ENCODE data around the gene OR2C3.
"Not testable (repeated sequence)": the region's sequence is repeated elsewhere in the genome, so short reads cannot be mapped to it uniquely, and the experiment has no call there.

OR2C3 gene

GRCh38 chr1:247517795-247518612 lies 18.2 kb downstream of the OR2C3 start:
- DNase-seq (ENCODE audit: low spot score) = no peak

GRCh38 chr1:247506831-247507230 lies 29.4 kb downstream of the OR2C3 start:
- DNase-seq (ENCODE audit: low spot score) = no peak

GRCh38 chr1:247500865-247501264 lies 35.4 kb downstream of the OR2C3 start:
- no peak for DNase-seq (ENCODE audit: low spot score)

GRCh38 chr1:247496581-247497285 lies 39.5 kb downstream of the OR2C3 start:
- no peak for DNase-seq (ENCODE audit: low spot score)

GRCh38 chr1:247494767-247495166 lies 41.5 kb downstream of the OR2C3 start:
- no peak for DNase-seq (ENCODE audit: low spot score)

- DNase-seq (ENCODE audit: low spot score) = no peak
Measured at GRCh38 chr1:247493106-247493505, 43.1 kb downstream of the OR2C3 start.

- DNase-seq (ENCODE audit: low spot score) = no peak
Measured at GRCh38 chr1:247491328-247491727, 44.9 kb downstream of the OR2C3 start.

- DNase-seq (ENCODE audit: low spot score) = no peak
Measured at GRCh38 chr1:247487057-247487456, 49.2 kb downstream of the OR2C3 start.

GRCh38 chr1:247482747-247483146 lies 53.5 kb downstream of the OR2C3 start:
- DNase-seq (ENCODE audit: low spot score) = no peak

GRCh38 chr1:247476328-247477058 lies 59.7 kb downstream of the OR2C3 start:
- DNase-seq (ENCODE audit: low spot score) = not testable (repeated sequence)

GRCh38 chr1:247475793-247476192 lies 60.4 kb downstream of the OR2C3 start:
- DNase-seq (ENCODE audit: low spot score) = no peak

Data from left forelimb (tissue), 1 donor.